ENCODE measurements around the gene SLC5A8. TPM values are rescaled to one million over a fixed set of nuclear protein-coding genes. Genes with fewer than 3 reads are reported as not detected.

SLC5A8 gene, protein sequence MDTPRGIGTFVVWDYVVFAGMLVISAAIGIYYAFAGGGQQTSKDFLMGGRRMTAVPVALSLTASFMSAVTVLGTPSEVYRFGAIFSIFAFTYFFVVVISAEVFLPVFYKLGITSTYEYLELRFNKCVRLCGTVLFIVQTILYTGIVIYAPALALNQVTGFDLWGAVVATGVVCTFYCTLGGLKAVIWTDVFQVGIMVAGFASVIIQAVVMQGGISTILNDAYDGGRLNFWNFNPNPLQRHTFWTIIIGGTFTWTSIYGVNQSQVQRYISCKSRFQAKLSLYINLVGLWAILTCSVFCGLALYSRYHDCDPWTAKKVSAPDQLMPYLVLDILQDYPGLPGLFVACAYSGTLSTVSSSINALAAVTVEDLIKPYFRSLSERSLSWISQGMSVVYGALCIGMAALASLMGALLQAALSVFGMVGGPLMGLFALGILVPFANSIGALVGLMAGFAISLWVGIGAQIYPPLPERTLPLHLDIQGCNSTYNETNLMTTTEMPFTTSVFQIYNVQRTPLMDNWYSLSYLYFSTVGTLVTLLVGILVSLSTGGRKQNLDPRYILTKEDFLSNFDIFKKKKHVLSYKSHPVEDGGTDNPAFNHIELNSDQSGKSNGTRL
- total RNA-seq = not detected

DNA sequence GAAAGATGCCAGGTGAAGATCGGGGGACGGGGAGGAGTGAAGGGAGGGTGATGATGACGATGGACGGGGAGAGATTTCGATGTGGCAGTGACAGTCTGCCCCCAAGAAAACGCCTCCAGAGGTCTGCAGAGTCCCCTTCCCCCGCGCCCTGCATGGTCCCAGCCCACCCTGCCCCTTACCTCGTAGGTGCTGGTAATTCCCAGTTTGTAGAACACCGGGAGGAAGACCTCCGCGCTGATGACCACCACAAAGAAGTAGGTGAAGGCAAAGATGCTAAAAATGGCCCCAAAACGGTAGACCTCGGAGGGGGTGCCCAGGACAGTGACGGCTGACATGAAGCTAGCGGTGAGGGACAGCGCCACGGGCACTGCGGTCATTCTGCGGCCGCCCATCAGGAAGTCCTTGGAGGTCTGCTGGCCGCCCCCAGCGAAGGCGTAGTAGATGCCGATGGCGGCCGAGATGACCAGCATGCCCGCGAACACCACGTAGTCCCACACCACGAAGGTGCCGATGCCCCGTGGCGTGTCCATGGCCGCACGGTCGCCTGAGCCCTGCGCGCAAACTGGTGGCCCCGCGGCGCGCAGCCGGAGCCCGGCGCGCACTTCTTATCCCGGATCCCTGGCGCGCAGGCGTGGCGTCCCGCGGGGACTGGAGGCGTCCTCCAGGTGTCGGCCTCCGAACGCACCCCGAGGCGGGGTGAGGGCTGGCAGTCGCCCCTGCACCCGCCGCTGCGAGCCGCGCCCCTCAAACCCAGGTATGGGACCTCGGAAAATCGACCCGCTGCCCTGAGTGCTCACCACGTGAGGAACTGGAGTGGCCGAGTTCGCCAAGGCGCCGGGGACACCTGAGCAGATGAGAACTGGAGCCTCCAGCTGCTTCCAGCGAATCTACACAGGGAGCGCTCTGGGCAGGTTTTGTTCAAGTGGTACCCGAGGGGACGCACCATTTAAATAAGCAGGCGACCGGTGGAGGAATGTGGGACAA lies at the start of gene SLC5A8:
Gene SLC5A8, minus strand, starts transcription at position 920 of the 984 bp plus-strand sequence. Its CDS starts 390 bp downstream, at position 530.
- DNase-seq = no peak
- H3K4me3 Mint-ChIP-seq = no peak within 1 kb of the TSS
- no peak within 1 kb of the TSS for H3K27ac Mint-ChIP-seq
- H3K4me1 Mint-ChIP-seq (ENCODE audit: low read depth) = no peaks in the 10 kb centered on the region
- peaks cover 0 to 6% of the 10 kb centered on the region in 2 donors for H3K9me3 Mint-ChIP-seq
- H3K27me3 Mint-ChIP-seq (ENCODE audit: low read depth) = peaks cover 39% of the 10 kb centered on the region
- no peaks in the 10 kb centered on the region for H3K36me3 Mint-ChIP-seq (ENCODE audit: insufficient read depth in 2 of 2)
- ATAC-seq (replicated peaks in 1 of 2) = no peak

DNA sequence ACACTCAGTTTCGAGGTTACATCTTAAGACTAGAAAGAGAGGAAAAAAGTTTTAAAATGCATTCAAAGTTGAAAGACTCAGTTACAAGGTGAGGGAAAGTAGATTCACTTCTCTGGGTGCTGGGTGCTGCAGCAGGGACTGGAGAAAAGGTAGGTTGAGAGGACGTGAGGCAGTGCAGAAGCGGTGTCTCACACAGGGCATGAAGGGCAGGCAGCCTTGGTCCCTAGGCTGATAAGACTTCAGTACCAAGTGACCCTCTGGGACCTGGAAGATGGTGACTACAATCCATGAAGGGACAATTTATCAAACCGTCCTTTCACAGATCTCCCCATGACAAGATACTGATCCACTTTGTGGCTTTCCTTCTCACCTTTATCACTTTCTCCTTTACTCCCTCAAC lies 47.3 kb upstream of the SLC5A8 start:
- no peak for ATAC-seq (replicated peaks in 1 of 2)
- Mint-ChIP-seq H3K36me3 (ENCODE audit: insufficient read depth in 2 of 2) (no peaks in the 10 kb centered on the region), H3K4me1 (ENCODE audit: low read depth) (no peaks in the 10 kb centered on the region), H3K4me3 (no peak overlapping the region), H3K27ac (no peak overlapping the region), H3K27me3 (ENCODE audit: low read depth) (peaks cover 10% of the 10 kb centered on the region), H3K9me3 (no peaks in the 10 kb centered on the region)
- DNase-seq = no peak

DNA sequence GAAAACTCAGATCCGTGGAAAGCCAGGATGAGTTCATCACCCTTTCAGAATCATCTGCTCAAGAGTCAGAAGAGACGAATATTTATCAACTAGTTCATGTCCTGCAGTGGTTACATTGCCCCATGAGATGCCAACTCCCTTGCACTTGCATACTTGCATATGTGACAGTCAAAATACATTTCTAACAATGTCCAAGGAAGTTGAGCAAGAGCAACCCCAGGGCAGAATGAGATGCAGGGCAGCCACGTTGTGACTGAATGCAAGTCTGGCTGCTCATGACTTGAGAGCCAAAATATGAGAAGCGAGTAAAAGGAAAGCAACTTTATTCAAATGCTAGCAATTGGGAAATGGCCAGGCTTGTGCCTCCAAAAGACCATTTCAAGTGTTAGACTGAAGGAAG lies 46.2 kb upstream of the SLC5A8 start:
- H3K4me1 Mint-ChIP-seq (ENCODE audit: low read depth) = no peaks in the 10 kb centered on the region
- no peak overlapping the region for H3K4me3 Mint-ChIP-seq
- peaks cover 10% of the 10 kb centered on the region for H3K27me3 Mint-ChIP-seq (ENCODE audit: low read depth)

DNA sequence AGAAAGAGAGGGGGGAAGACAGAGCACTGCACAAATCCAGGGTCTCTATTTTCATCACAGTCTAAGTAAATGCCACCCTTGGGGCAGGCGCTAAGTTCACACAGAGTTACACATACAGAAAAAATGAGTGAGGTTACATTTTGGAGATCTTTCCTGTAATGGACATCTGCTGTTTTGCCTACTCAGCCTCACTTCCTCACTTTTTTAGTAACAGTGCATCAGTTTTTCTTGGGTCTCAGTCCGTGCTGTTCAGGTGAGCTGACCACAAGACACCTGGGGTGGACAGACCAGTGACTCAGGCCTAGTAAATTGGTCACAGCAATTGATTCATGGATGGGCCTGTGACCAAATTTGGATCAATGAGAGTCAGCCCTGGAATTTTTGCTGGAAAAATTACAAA lies 33.6 kb upstream of the SLC5A8 start:
- Mint-ChIP-seq H3K9me3 (peaks cover 1 to 2% of the 10 kb centered on the region in 2 donors), H3K36me3 (ENCODE audit: insufficient read depth in 2 of 2) (no peaks in the 10 kb centered on the region), H3K4me3 (no peak overlapping the region), H3K27ac (no peak overlapping the region), H3K27me3 (ENCODE audit: low read depth) (peaks cover 9% of the 10 kb centered on the region), H3K4me1 (ENCODE audit: low read depth) (no peaks in the 10 kb centered on the region)
- DNase-seq = no peak
- ATAC-seq (replicated peaks in 1 of 2) = no peak

More for the DNA sequence above, 46.2 kb upstream of the SLC5A8 start:
- no peaks in the 10 kb centered on the region for H3K36me3 Mint-ChIP-seq (ENCODE audit: insufficient read depth in 2 of 2)
- DNase-seq (no peak), ATAC-seq (replicated peaks in 1 of 2) (no peak)
- no peaks in the 10 kb centered on the region for H3K9me3 Mint-ChIP-seq
- H3K27ac Mint-ChIP-seq = no peak overlapping the region

DNA sequence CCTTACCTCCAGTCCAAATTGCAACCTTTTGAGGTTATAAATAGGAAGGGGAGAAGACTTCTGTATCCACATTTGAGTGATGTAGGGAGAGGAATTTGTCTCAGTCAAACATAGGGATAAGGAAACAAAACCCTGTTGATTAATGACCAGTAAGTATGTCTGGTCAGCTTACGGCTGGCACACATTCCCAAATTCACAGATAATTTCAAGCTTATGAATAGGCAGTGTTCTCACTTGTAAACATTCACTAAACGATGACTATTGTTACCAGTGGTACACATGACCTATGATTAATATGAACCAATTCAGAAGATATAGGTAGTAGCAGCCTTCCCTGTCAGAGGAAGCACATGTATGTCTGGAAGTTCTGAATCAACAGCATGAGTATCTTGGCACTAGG lies 33.0 kb upstream of the SLC5A8 start:
- Mint-ChIP-seq H3K4me1 (ENCODE audit: low read depth) (no peaks in the 10 kb centered on the region), H3K4me3 (no peak overlapping the region), H3K36me3 (ENCODE audit: insufficient read depth in 2 of 2) (no peaks in the 10 kb centered on the region), H3K27ac (no peak overlapping the region), H3K27me3 (ENCODE audit: low read depth) (peaks cover 12% of the 10 kb centered on the region), H3K9me3 (peaks cover 1 to 2% of the 10 kb centered on the region in 2 donors)
- ATAC-seq (replicated peaks in 1 of 2) = no peak
- DNase-seq = no peak

DNA sequence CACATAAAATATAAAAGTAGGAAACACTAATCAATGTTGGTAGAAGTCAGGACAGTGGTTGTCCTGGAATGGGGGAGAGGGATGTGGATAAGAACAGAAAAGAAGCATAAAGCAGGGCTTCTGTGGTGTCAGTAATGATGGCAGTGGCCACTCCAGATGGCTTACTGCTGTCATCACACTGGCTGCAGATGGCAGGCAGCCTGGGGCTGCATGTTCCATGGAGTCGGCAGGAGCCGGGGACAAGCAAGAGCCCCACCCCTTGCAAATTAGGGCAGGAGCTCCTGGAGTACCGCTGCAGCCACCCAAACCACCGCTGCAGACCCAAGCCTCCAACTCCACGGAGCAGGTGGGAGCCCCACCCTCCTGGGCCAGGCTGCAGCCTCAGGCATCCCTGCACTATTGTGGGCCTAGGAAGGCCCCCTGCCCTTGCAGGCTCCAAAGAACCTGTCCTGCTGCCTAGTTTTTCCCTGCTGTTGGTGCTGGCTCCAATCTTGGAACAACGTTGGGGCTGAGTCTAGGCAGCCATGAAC lies 28.8 kb upstream of the SLC5A8 start:
- peaks cover 0 to 1% of the 10 kb centered on the region in 2 donors for H3K9me3 Mint-ChIP-seq
- H3K27ac Mint-ChIP-seq = no peak overlapping the region
- DNase-seq (no peak), ATAC-seq (replicated peaks in 1 of 2) (no peak)
- no peak overlapping the region for H3K4me3 Mint-ChIP-seq
- no peaks in the 10 kb centered on the region for H3K4me1 Mint-ChIP-seq (ENCODE audit: low read depth)
- H3K27me3 Mint-ChIP-seq (ENCODE audit: low read depth) = peaks cover 12% of the 10 kb centered on the region
- no peaks in the 10 kb centered on the region for H3K36me3 Mint-ChIP-seq (ENCODE audit: insufficient read depth in 2 of 2)

DNA sequence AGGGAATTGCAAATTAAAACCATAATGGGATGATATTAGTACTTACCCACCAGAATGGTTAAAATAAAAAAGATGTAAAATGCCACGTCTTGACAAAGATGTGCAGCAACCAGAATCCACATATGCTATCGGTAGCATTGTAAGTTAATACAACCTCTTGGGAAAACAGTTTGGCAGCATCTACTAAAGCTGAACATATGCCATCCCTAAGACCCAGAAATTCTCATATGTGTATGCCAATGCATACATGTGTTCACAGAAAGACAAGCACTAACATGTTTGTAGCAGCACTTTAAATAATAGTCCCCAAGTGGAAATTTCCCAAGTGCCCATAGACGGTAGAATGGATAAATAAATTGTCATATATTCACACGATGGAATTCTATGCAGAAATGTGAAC lies 28.3 kb upstream of the SLC5A8 start:
- no peak overlapping the region for H3K4me3 Mint-ChIP-seq
- H3K27me3 Mint-ChIP-seq (ENCODE audit: low read depth) = peaks cover 12% of the 10 kb centered on the region
- peaks cover 0 to 1% of the 10 kb centered on the region in 2 donors for H3K9me3 Mint-ChIP-seq
- no peaks in the 10 kb centered on the region for H3K4me1 Mint-ChIP-seq (ENCODE audit: low read depth)
- no peaks in the 10 kb centered on the region for H3K36me3 Mint-ChIP-seq (ENCODE audit: insufficient read depth in 2 of 2)
- ATAC-seq (replicated peaks in 1 of 2) (no peak), DNase-seq (no peak)
- H3K27ac Mint-ChIP-seq = no peak overlapping the region

DNA sequence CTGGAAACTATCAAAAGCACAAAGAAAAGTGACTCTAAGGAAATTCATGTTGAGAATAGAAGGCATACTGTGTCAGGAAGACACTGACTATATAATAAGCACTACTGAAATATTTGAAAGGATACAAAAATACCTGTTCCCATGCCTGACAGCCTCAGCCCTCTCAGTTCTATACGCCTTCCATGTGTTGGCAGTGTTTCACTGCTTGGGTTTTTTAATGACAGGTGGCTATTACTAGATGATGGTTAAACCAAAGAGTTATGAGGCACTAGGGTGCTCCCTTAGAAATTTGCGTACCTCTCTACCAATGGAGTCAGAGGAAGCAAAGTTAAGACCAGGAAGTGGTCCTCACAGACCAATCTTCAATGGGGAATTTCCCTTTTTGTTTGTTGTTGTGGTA lies 25.6 kb upstream of the SLC5A8 start:
- ATAC-seq (replicated peaks in 1 of 2) = no peak
- no peak overlapping the region for H3K4me3 Mint-ChIP-seq
- H3K27me3 Mint-ChIP-seq (ENCODE audit: low read depth) = peaks cover 12% of the 10 kb centered on the region
- H3K36me3 Mint-ChIP-seq (ENCODE audit: insufficient read depth in 2 of 2) = no peaks in the 10 kb centered on the region
- DNase-seq = no peak
- peaks cover 0 to 1% of the 10 kb centered on the region in 2 donors for H3K9me3 Mint-ChIP-seq
- no peak overlapping the region for H3K27ac Mint-ChIP-seq
- no peaks in the 10 kb centered on the region for H3K4me1 Mint-ChIP-seq (ENCODE audit: low read depth)

DNA sequence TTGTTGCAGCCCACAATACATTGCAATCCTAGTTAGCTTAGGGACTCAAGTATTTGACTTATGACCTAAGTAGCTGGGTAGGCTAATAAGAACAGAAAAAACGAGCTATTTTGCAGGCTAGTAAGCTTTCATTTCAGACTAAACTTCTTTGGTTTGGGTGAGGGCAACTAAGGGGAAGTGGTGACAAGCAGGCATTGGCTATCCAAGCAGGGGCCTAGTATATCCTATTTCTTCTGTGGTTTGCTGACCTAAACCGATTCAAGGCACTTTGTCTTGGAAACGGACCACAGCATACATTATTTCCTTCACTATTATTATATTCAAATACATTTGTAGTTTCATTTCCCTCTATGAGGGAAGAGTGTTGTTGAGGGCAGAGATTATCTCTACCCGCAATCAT lies 21.6 kb upstream of the SLC5A8 start:
- no peaks in the 10 kb centered on the region for H3K27me3 Mint-ChIP-seq (ENCODE audit: low read depth)
- H3K9me3 Mint-ChIP-seq = no peaks in the 10 kb centered on the region
- ATAC-seq (replicated peaks in 1 of 2) = no peak
- H3K4me1 Mint-ChIP-seq (ENCODE audit: low read depth) = no peaks in the 10 kb centered on the region
- H3K36me3 Mint-ChIP-seq (ENCODE audit: insufficient read depth in 2 of 2) = no peaks in the 10 kb centered on the region
- H3K4me3 Mint-ChIP-seq = no peak overlapping the region
- no peak overlapping the region for H3K27ac Mint-ChIP-seq
- DNase-seq = no peak

DNA sequence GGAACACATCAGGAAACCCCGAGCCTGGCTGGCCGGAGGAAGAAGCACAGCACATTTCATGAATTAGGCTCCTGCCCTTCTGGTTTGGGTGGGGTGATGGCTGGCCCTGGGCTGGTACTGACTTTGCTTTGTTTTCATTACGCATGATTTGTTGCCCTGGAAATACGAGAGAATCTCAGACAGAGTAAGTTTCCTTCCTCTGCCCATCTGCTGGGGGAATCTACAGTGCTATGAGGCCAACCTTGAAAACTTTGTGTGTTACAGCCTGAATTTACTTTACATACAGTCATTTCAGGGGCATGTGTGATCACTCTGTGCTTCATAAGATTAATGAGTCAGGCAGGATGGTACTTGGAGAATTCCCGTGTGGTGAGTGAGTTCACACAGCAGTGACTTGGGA lies 20.5 kb upstream of the SLC5A8 start:
- Mint-ChIP-seq H3K4me1 (ENCODE audit: low read depth) (no peaks in the 10 kb centered on the region), H3K27ac (no peak overlapping the region), H3K27me3 (ENCODE audit: low read depth) (no peaks in the 10 kb centered on the region), H3K4me3 (no peak overlapping the region), H3K36me3 (ENCODE audit: insufficient read depth in 2 of 2) (no peaks in the 10 kb centered on the region), H3K9me3 (no peaks in the 10 kb centered on the region)
- no peak for ATAC-seq (replicated peaks in 1 of 2)
- DNase-seq = no peak

DNA sequence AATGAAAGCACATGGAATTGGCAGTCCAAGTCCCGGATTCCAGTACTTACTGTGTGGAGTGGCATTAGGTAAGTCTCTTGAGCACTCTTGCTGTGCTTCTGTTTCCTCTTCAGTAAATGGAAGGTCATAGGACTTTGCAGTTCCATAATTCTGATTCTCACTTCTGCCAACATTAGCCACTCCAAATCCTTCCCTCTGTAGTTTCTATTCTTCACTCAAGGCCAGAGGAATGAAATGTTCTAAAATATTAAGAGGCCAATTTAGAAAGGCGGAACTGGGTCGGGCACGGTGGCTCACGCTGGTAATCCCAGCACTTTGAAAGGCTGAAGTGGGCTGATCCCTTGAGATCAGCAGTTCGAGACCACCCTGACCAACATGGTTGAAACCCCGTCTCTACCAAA lies 19.8 kb upstream of the SLC5A8 start:
- Mint-ChIP-seq H3K36me3 (ENCODE audit: insufficient read depth in 2 of 2) (no peaks in the 10 kb centered on the region), H3K27me3 (ENCODE audit: low read depth) (no peaks in the 10 kb centered on the region), H3K4me1 (ENCODE audit: low read depth) (no peaks in the 10 kb centered on the region), H3K9me3 (no peaks in the 10 kb centered on the region), H3K4me3 (no peak overlapping the region), H3K27ac (no peak overlapping the region)
- no peak for DNase-seq
- no peak for ATAC-seq (replicated peaks in 1 of 2)

DNA sequence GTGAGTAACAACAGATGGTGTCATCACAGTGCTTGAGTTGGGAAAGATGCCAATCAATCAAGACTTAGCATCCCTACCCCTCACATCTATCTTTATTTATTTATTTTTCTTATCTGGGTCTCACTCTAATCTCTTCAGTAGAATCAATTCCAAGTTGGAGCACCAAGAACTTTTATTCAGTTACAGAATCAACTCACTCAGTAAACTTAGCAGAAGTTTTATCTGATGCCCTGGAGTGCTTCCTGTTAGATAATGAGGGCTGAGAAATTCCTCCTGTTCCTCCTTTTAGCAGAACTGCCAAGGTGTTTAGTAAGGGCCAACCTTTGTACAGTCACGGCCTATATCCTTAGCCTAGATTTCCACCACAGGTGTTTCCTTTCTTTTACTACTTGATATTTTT lies 11.3 kb upstream of the SLC5A8 start:
- Mint-ChIP-seq H3K9me3 (peaks cover 0 to 3% of the 10 kb centered on the region in 2 donors), H3K36me3 (ENCODE audit: insufficient read depth in 2 of 2) (no peaks in the 10 kb centered on the region), H3K27ac (no peak overlapping the region), H3K4me1 (ENCODE audit: low read depth) (no peaks in the 10 kb centered on the region), H3K4me3 (no peak overlapping the region), H3K27me3 (ENCODE audit: low read depth) (peaks cover 7% of the 10 kb centered on the region)
- DNase-seq = no peak
- ATAC-seq (replicated peaks in 1 of 2) = no peak

DNA sequence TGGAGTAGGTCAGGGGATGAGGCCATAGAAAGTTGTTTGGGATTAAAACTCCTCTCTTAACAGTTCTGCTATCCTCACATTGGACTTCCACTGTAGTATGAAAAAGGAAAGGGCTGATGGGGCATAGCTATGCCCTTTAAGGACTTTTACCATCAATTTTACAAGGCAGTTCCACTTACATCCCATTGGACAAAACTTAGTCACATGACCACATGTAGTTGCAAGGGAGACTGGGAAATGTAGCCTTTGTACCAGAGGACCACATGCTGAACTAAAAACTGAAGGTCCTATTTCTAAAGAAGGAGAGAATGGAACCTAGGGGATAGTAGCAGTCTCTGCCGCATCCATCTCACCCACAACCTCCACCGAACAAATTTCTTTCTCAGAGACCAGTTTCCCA lies 6.8 kb upstream of the SLC5A8 start:
- H3K9me3 Mint-ChIP-seq = peaks cover 7 to 11% of the 10 kb centered on the region in 2 donors
- peaks cover 2 to 4% of the 10 kb centered on the region in 2 donors for H3K36me3 Mint-ChIP-seq (ENCODE audit: insufficient read depth in 2 of 2)
- no peak overlapping the region for H3K4me3 Mint-ChIP-seq
- ATAC-seq (replicated peaks in 1 of 2) = no peak
- H3K4me1 Mint-ChIP-seq (ENCODE audit: low read depth) = no peaks in the 10 kb centered on the region
- peaks cover 8% of the 10 kb centered on the region for H3K27me3 Mint-ChIP-seq (ENCODE audit: low read depth)
- H3K27ac Mint-ChIP-seq = no peak overlapping the region
- DNase-seq = no peak
